NCI-H524 (cell line): ENCODE data around the gene DCDC2C.

Experiments used
- DNase-seq, 2 experiments: peaks; one replicate each; lab custom pipeline; 2025; lab: John Stamatoyannopoulos, UW

DCDC2C gene

GRCh38 chr2:3895021-3895420 lies 191.6 kb downstream of the DCDC2C start:
- no peak for DNase-seq
